Neural progenitor cell (in vitro differentiated cells): ENCODE measurements around the gene CCSER1. TPM values are rescaled to one million over a fixed set of nuclear protein-coding genes. Genes with fewer than 3 reads are reported as not detected.
A peak's percentile ranks its signal among the peaks of the same experiment; 100 is the strongest.

Experiments
- DNase-seq: peaks from one replicate; pipeline ENCODE4 v3.0.0-alpha.2; 2016; ENCODE audit warnings: low spot score
- H2AFZ ChIP-seq: fragments of 200-600 bp; sonication (generic); replicated peaks from 2 replicates; pipeline ENCODE4 v1.6.1; 2016; ENCODE audit warnings: antibody characterized with exemption
- H3F3A ChIP-seq: fragments of 200-600 bp; sonication (generic); 2 replicates; pipeline ENCODE4 v1.6.1; 2016; ENCODE audit warnings: antibody characterized with exemption, low read depth
- H3K27ac ChIP-seq: fragments of 200-600 bp; sonication (generic); 2 replicates; pipeline ENCODE4 v1.5.1; 2016; ENCODE audit warnings: mild to moderate bottlenecking
- H3K27me3 ChIP-seq: fragments of 200-600 bp; sonication (generic); 2 replicates; pipeline ENCODE4 v1.6.1; 2016; ENCODE audit warnings: mild to moderate bottlenecking, moderate library complexity
- H3K36me3 ChIP-seq: fragments of 200-600 bp; sonication (generic); 2 replicates; pipeline ENCODE4 v1.5.1; 2016
- H3K4me1 ChIP-seq: fragments of 200-600 bp; sonication (generic); 2 replicates; pipeline ENCODE4 v1.6.1; 2016; ENCODE audit warnings: mixed run types
- H3K4me2 ChIP-seq: fragments of 200-600 bp; sonication (generic); 2 replicates; pipeline ENCODE4 v1.6.1; 2016
- H3K4me3 ChIP-seq: fragments of 200-600 bp; sonication (generic); 2 replicates; pipeline ENCODE4 v1.5.1; 2016
- H3K79me2 ChIP-seq: fragments of 200-600 bp; sonication (generic); 2 replicates; pipeline ENCODE4 v1.6.1; 2016; ENCODE audit warnings: low read depth
- H3K9ac ChIP-seq: fragments of 200-600 bp; sonication (generic); 2 replicates; pipeline ENCODE4 v1.6.1; 2016
- H3K9me3 ChIP-seq: fragments of 200-600 bp; sonication (generic); 2 replicates; pipeline ENCODE4 v1.5.1; 2016; ENCODE audit warnings: low read depth
- H4K20me1 ChIP-seq: fragments of 200-600 bp; sonication (generic); 2 replicates; pipeline ENCODE4 v1.6.1; 2016; ENCODE audit warnings: low read depth
- H3K27ac Mint-ChIP-seq: 3 replicates; pipeline ENCODE4 v1.8.0; 2021; ENCODE audit warnings: mixed read lengths
- H3K27me3 Mint-ChIP-seq: 2 replicates; pipeline ENCODE4 v1.8.0; 2022; ENCODE audit warnings: low read depth, mild to moderate bottlenecking, inconsistent platforms, moderate library complexity, mixed read lengths; ENCODE audit not compliant: insufficient read depth
- H3K36me3 Mint-ChIP-seq: 3 replicates; pipeline ENCODE4 v1.8.0; 2021; ENCODE audit warnings: mixed read lengths
- H3K4me1 Mint-ChIP-seq: 3 replicates; pipeline ENCODE4 v1.8.0; 2021; ENCODE audit warnings: mixed read lengths
- H3K4me3 Mint-ChIP-seq: 3 replicates; pipeline ENCODE4 v1.8.0; 2021; ENCODE audit warnings: mild to moderate bottlenecking, moderate library complexity, mixed read lengths
- H3K9me3 Mint-ChIP-seq: 3 replicates; pipeline ENCODE4 v1.8.0; 2020; ENCODE audit warnings: mixed read lengths
- CTCF ChIP-seq: fragments of 200-600 bp; sonication (generic); IDR thresholded peaks from 2 replicates; pipeline ENCODE4 v1.5.1; 2017; ENCODE audit warnings: antibody characterized with exemption, mild to moderate bottlenecking
- EZH2 ChIP-seq: fragments of 200-600 bp; sonication (generic); IDR thresholded peaks from 2 replicates; pipeline ENCODE4 v1.6.1; 2017; ENCODE audit warnings: antibody characterized with exemption, mild to moderate bottlenecking, moderate library complexity
- EZH2phosphoT487 ChIP-seq: fragments of 200-600 bp; sonication (generic); IDR thresholded peaks from 2 replicates; pipeline ENCODE4 v1.6.1; 2017; ENCODE audit warnings: antibody characterized with exemption
- total RNA-seq: library from RNA; depleted of rRNA; stranded (reverse); fragments of >200 nt; gene quantifications from 2 replicates; pipeline ENCODE4 v1.2.3, GENCODE V29; 2015; ENCODE audit warnings: low replicate concordance

Gene CCSER1
- total RNA-seq, 1 donor from 2014 or later = 0.77 TPM

GRCh38 chr4:90290345-90290744 lies 163.2 kb downstream of the CCSER1 start:
- H4K20me1 ChIP-seq = no peaks in the 10 kb centered on the region
- no peaks in the 10 kb centered on the region for H3K4me1 ChIP-seq
- Mint-ChIP-seq H3K27ac (no peak overlapping the region), H3K4me3 (no peak overlapping the region), H3K9me3 (no peaks in the 10 kb centered on the region), H3K36me3 (no peaks in the 10 kb centered on the region), H3K27me3 (no peaks in the 10 kb centered on the region), H3K4me1 (no peaks in the 10 kb centered on the region)
- H3K9me3 ChIP-seq = no peaks in the 10 kb centered on the region
- no peak overlapping the region for H2AFZ ChIP-seq
- no peak overlapping the region for H3K4me2 ChIP-seq
- H3K4me3 ChIP-seq = no peak overlapping the region
- no peak for DNase-seq
- no peaks in the 10 kb centered on the region for H3K79me2 ChIP-seq
- TF ChIP-seq EZH2 = no peak
- no peak for TF ChIP-seq CTCF
- TF ChIP-seq EZH2phosphoT487 = no peak
- no peaks in the 10 kb centered on the region for H3K27me3 ChIP-seq
- H3K36me3 ChIP-seq = no peaks in the 10 kb centered on the region
- no peak overlapping the region for H3K9ac ChIP-seq
- H3K27ac ChIP-seq = no peak overlapping the region
- no peaks in the 10 kb centered on the region for H3F3A ChIP-seq

- H3K9me3 ChIP-seq = no peaks in the 10 kb centered on the region
- no peaks in the 10 kb centered on the region for H3K4me1 Mint-ChIP-seq
- no peak overlapping the region for H3K9ac ChIP-seq
- no peaks in the 10 kb centered on the region for H3K36me3 Mint-ChIP-seq
- no peaks in the 10 kb centered on the region for H3K27me3 Mint-ChIP-seq
- H3K4me3 ChIP-seq = no peak overlapping the region
- H3K4me3 Mint-ChIP-seq = no peak overlapping the region
- DNase-seq = no peak
- H3K27me3 ChIP-seq = no peaks in the 10 kb centered on the region
- H3F3A ChIP-seq = no peaks in the 10 kb centered on the region
- no peaks in the 10 kb centered on the region for H4K20me1 ChIP-seq
- no peak overlapping the region for H3K4me2 ChIP-seq
- H3K79me2 ChIP-seq = no peaks in the 10 kb centered on the region
- no peak overlapping the region for H3K27ac Mint-ChIP-seq
- no peak for TF ChIP-seq EZH2
- no peak for TF ChIP-seq CTCF
- TF ChIP-seq EZH2phosphoT487 = no peak
- H3K27ac ChIP-seq = no peak overlapping the region
- H3K9me3 Mint-ChIP-seq = no peaks in the 10 kb centered on the region
- H3K4me1 ChIP-seq = no peaks in the 10 kb centered on the region
- H3K36me3 ChIP-seq = no peaks in the 10 kb centered on the region
- no peak overlapping the region for H2AFZ ChIP-seq
These were observed 165.2 kb downstream of the CCSER1 start for GRCh38 chr4:90292438-90292837.

GRCh38 chr4:90293320-90293719 lies 166.1 kb downstream of the CCSER1 start:
- H3K9me3 Mint-ChIP-seq = no peaks in the 10 kb centered on the region
- H3K79me2 ChIP-seq = no peaks in the 10 kb centered on the region
- no peaks in the 10 kb centered on the region for H3K27me3 ChIP-seq

More at GRCh38 chr4:90293320-90293719, 166.1 kb downstream of the CCSER1 start:
- no peak overlapping the region for H3K27ac Mint-ChIP-seq
- no peaks in the 10 kb centered on the region for H3F3A ChIP-seq
- H2AFZ ChIP-seq = no peak overlapping the region
- H3K36me3 ChIP-seq = no peaks in the 10 kb centered on the region
- no peak overlapping the region for H3K4me2 ChIP-seq
- no peak overlapping the region for H3K4me3 Mint-ChIP-seq
- TF ChIP-seq EZH2phosphoT487 = no peak
- peak; percentile 70 for TF ChIP-seq CTCF
- TF ChIP-seq EZH2 = no peak
- no peaks in the 10 kb centered on the region for H3K4me1 ChIP-seq
- H3K4me1 Mint-ChIP-seq = no peaks in the 10 kb centered on the region
- H3K4me3 ChIP-seq = no peak overlapping the region
- no peak overlapping the region for H3K27ac ChIP-seq
- H3K27me3 Mint-ChIP-seq = no peaks in the 10 kb centered on the region
- H3K9me3 ChIP-seq = no peaks in the 10 kb centered on the region
- H4K20me1 ChIP-seq = no peaks in the 10 kb centered on the region
- DNase-seq = no peak
- no peaks in the 10 kb centered on the region for H3K36me3 Mint-ChIP-seq
- H3K9ac ChIP-seq = no peak overlapping the region
